Calu3 (cell line): ENCODE measurements around the gene TDRD15. TPM values are rescaled to one million over a fixed set of nuclear protein-coding genes. Genes with fewer than 3 reads are reported as not detected.

Experiments
- BruUV-seq: library from RNA; stranded (reverse); fragments of 400-500 nt; replicated peaks from 2 replicates; lab custom pipeline; 2021; lab: Mats Ljungman, UMichigan
- CTCF ChIA-PET: fragments of 300-600 bp; sonication (Branson Sonifier 250); formaldehyde crosslinking; loops from one replicate; lab custom pipeline; 2022; ENCODE audit warnings: antibody characterized with exemption; lab: Charles Lee
- DNase-seq: peaks from one replicate; pipeline ENCODE4 v3.0.0; 2022
- H3K27ac Mint-ChIP-seq: one replicate; pipeline ENCODE4 v1.8.0; 2022; ENCODE audit warnings: mixed read lengths; ENCODE audit not compliant: unreplicated experiment
- H3K27me3 Mint-ChIP-seq: one replicate; pipeline ENCODE4 v1.8.0; 2022; ENCODE audit warnings: mixed read lengths; ENCODE audit not compliant: unreplicated experiment
- H3K36me3 Mint-ChIP-seq: one replicate; pipeline ENCODE4 v1.8.0; 2022; ENCODE audit warnings: mild to moderate bottlenecking, moderate library complexity, mixed read lengths; ENCODE audit not compliant: insufficient read depth, unreplicated experiment
- H3K4me1 Mint-ChIP-seq: one replicate; pipeline ENCODE4 v1.8.0; 2022; ENCODE audit warnings: mild to moderate bottlenecking, low read depth, mixed read lengths; ENCODE audit not compliant: unreplicated experiment
- H3K4me3 Mint-ChIP-seq: one replicate; pipeline ENCODE4 v1.8.0; 2022; ENCODE audit warnings: mild to moderate bottlenecking, low read depth, moderate library complexity, mixed read lengths; ENCODE audit not compliant: unreplicated experiment
- H3K9me3 Mint-ChIP-seq: one replicate; pipeline ENCODE4 v1.8.0; 2022; ENCODE audit warnings: low read depth, mixed read lengths; ENCODE audit not compliant: unreplicated experiment
- CTCF ChIP-seq: fragments of 200-600 bp; IDR thresholded peaks from one replicate; pipeline ENCODE4 v1.8.0; 2022; ENCODE audit warnings: antibody characterized with exemption; ENCODE audit not compliant: unreplicated experiment
- intact Hi-C: fragments of 100-400 bp; cut with micrococcal nuclease; formaldehyde crosslinking; loops from one replicate; pipeline ENCODE4 v1.10.0; 2022; ENCODE audit not compliant: unreplicated experiment
- total RNA-seq: library from RNA; stranded (reverse); gene quantifications from 2 replicates; pipeline ENCODE4 v1.2.3, GENCODE V29; 2022

TDRD15 gene
- total RNA-seq, 1 experiment from 2014 or later: not detected

- H3K27ac Mint-ChIP-seq: no peak overlapping the region
- H3K4me1 Mint-ChIP-seq: no peaks in the 10 kb centered on the region
- no peak for TF ChIP-seq CTCF
- intact Hi-C loops: loop anchor here (1.0 kb wide), 1 partner anchor 141 kb away; no protein-coding TSS in a partner anchor
- no peaks in the 10 kb centered on the region for H3K9me3 Mint-ChIP-seq
- BruUV-seq: no TSS peak
- no peak for DNase-seq
- CTCF ChIA-PET: interaction anchor here (1.0 kb wide), 1 partner anchor 141 kb away, joined by 6 read pairs; no protein-coding TSS in a partner anchor
- H3K4me3 Mint-ChIP-seq: no peak overlapping the region
- H3K36me3 Mint-ChIP-seq: no peaks in the 10 kb centered on the region
- H3K27me3 Mint-ChIP-seq: peaks cover 39% of the 10 kb centered on the region
Measured at GRCh38 chr2:21175895-21176646, 52.3 kb downstream of the TDRD15 start.

GRCh38 chr2:21181957-21182356 lies 58.2 kb downstream of the TDRD15 start:
- no peak for TF ChIP-seq CTCF
- Mint-ChIP-seq H3K4me1 (no peaks in the 10 kb centered on the region), H3K4me3 (no peak overlapping the region), H3K27me3 (peaks cover 14% of the 10 kb centered on the region), H3K9me3 (peaks cover 3% of the 10 kb centered on the region), H3K27ac (no peak overlapping the region), H3K36me3 (no peaks in the 10 kb centered on the region)
- CTCF ChIA-PET: no interaction called here
- BruUV-seq: no TSS peak
- DNase-seq: no peak
- intact Hi-C loops: no loop called here

GRCh38 chr2:21183306-21183705 lies 59.5 kb downstream of the TDRD15 start:
- Mint-ChIP-seq H3K9me3 (peaks cover 3% of the 10 kb centered on the region), H3K4me1 (no peaks in the 10 kb centered on the region), H3K27ac (no peak overlapping the region), H3K4me3 (no peak overlapping the region), H3K36me3 (no peaks in the 10 kb centered on the region), H3K27me3 (peaks cover 14% of the 10 kb centered on the region)
- DNase-seq: no peak
- intact Hi-C loops: no loop called here
- no TSS peak for BruUV-seq
- CTCF ChIA-PET: no interaction called here
- TF ChIP-seq CTCF: no peak

- Mint-ChIP-seq H3K9me3 (peaks cover 3% of the 10 kb centered on the region), H3K4me3 (no peak overlapping the region), H3K4me1 (no peaks in the 10 kb centered on the region), H3K36me3 (no peaks in the 10 kb centered on the region), H3K27ac (no peak overlapping the region), H3K27me3 (peaks cover 14% of the 10 kb centered on the region)
- CTCF ChIA-PET: no interaction called here
- intact Hi-C loops: no loop called here
- no TSS peak for BruUV-seq
- TF ChIP-seq CTCF: no peak
- DNase-seq: no peak
Measured at GRCh38 chr2:21183726-21184125, 60.0 kb downstream of the TDRD15 start.
